Endothelial cell of umbilical vein (primary cell): Measurements from ENCODE around the gene ACTL8.

Source experiments
- CTCF ChIP-seq, 2 donors: IDR thresholded peaks; 1 replicate in 1 of 2; 2 replicates in 1 of 2; pipeline ENCODE4 v1.5.1; 2011; ENCODE audit warnings: low read length in 2 of 2, mild to moderate bottlenecking in 2 of 2, moderate library complexity in 2 of 2, control low read depth in 1 of 2, inconsistent platforms in 1 of 2, low read depth in 1 of 2; ENCODE audit not compliant: insufficient read depth in 1 of 2; ENCODE audit errors: extremely low read depth in 1 of 2
- EZH2 ChIP-seq: IDR thresholded peaks from 2 replicates; pipeline ENCODE4 v1.6.1; 2012; ENCODE audit warnings: borderline replicate concordance, low read depth, mild to moderate bottlenecking, moderate library complexity, low read length, inconsistent platforms; ENCODE audit not compliant: severe bottlenecking
- JUN ChIP-seq: IDR thresholded peaks from 2 replicates; pipeline ENCODE4 v1.6.1; 2011; ENCODE audit warnings: borderline replicate concordance, low read depth; ENCODE audit not compliant: insufficient read length, insufficient read depth
- MYC ChIP-seq: IDR thresholded peaks from one replicate; pipeline ENCODE4 v1.6.1; 2011; ENCODE audit warnings: mild to moderate bottlenecking, low read depth, low read length
- POLR2A ChIP-seq: IDR thresholded peaks from 2 replicates; pipeline ENCODE4 v1.6.1; 2012; ENCODE audit warnings: low read depth, mild to moderate bottlenecking, control low read depth, low read length
- POLR2AphosphoS5 ChIP-seq: IDR thresholded peaks from 2 replicates; pipeline ENCODE4 v1.6.1; 2012; ENCODE audit warnings: low read depth, mild to moderate bottlenecking, control low read depth, low read length, moderate library complexity; ENCODE audit not compliant: insufficient read depth
- TF ChIP-seq, protein P1 (sequence below): IDR thresholded peaks from 2 replicates; pipeline ENCODE4 v1.6.1; 2011; ENCODE audit not compliant: insufficient read depth, insufficient read length

DNA sequence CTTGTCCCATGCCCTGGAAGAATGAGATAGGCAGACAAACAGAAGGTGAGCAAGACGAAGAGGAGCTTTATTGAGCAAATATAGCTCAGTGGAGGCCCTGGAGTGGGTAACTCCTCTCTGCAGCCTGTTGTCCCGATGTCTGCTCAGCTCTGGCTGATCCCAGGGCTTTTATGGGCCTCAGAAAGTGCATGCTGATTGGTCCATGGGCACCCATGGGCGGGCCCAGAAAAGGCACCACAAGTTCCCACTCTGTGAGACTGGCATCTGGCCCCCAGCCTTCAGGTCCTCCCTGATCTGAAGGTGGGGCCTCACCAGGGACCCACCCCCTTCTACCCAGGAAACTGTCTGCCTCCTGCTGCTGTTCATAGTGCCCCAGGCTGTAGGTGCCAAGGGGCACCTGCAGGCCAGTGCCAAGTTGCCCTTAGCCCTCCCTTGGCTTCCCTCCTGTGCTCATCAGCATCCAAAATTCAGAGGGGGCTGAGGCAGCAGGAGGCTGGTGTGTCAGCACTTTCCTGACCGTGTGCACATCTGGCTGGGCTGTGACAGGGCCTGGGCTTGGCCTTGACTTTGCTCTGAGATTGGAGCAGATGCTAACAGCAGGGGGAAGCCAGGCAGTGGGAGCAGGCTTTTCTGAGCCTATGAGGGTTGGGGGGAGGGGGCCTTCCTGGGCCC, 35.4 kb downstream of the ACTL8 start:
- no peak for TF ChIP-seq CTCF (IDR thresholded peaks at IDR 0.05; ENCODE audit: extremely low read depth in 1 of 2, insufficient read depth in 1 of 2, low read depth in 1 of 2, low read length in 2 of 2)
- TF ChIP-seq POLR2AphosphoS5: no peak
- no peak for TF ChIP-seq EZH2
- TF ChIP-seq, protein P1, sequence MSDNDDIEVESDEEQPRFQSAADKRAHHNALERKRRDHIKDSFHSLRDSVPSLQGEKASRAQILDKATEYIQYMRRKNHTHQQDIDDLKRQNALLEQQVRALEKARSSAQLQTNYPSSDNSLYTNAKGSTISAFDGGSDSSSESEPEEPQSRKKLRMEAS: no peak
- TF ChIP-seq POLR2A: no peak
- no peak for TF ChIP-seq JUN
- TF ChIP-seq MYC: no peak
